Adrenal gland (tissue), 12 donors: ENCODE measurements around the gene SZT2. TPM values are rescaled to one million over a fixed set of nuclear protein-coding genes. Genes with fewer than 3 reads are reported as not detected.
"Not testable (repeated sequence)": the region's sequence is repeated elsewhere in the genome, so short reads cannot be mapped to it uniquely, and the experiment has no call there.

ENCODE experiments used
- DNase-seq, 7 donors: peaks; one replicate each; pipeline ENCODE4 v3.0.0-alpha.2; 2019 to 2020
- H3K27ac ChIP-seq, 5 donors: fragments of 200-600 bp; sonication (generic) in 4 of 5; 1 replicate in 3 of 5; 2 replicates in 2 of 5; pipeline versions ENCODE4 v1.5.1 to v1.8.0; 2016 to 2020; ENCODE audit warnings: mild to moderate bottlenecking in 1 of 5
- H3K27me3 ChIP-seq: fragments of 200-600 bp; 2 replicates; pipeline ENCODE4 v1.8.0; 2021
- H3K36me3 ChIP-seq, 2 donors: fragments of 200-600 bp; replicated peaks in 1 of 2; 1 replicate in 1 of 2; 2 replicates in 1 of 2; pipeline versions ENCODE4 v1.5.1 to v1.8.0; 2018 to 2022
- H3K4me1 ChIP-seq, 2 donors: fragments of 200-600 bp; replicated peaks in 1 of 2; 1 replicate in 1 of 2; 2 replicates in 1 of 2; pipeline versions ENCODE4 v1.5.1 to v1.8.0; 2018 to 2021
- H3K4me3 ChIP-seq, 4 donors: fragments of 200-600 bp; sonication (generic) in 3 of 4; one replicate each; pipeline ENCODE4 v1.5.1; 2016 to 2018
- H3K9me3 ChIP-seq, 3 donors: fragments of 200-600 bp; sonication (generic) in 1 of 3; replicated peaks in 1 of 3; 1 replicate in 2 of 3; 2 replicates in 1 of 3; pipeline versions ENCODE4 v1.5.1 to v1.8.0; 2016 to 2021
- CTCF ChIP-seq, 6 experiments: fragments of 450-650 bp in 4 of 6; fragments of 200-600 bp in 2 of 6; sonication (generic) in 1 of 6; IDR thresholded peaks; 1 replicate in 5 of 6; 2 replicates in 1 of 6; pipeline versions ENCODE4 v1.5.1 to v1.8.0; 2016 to 2021; ENCODE audit warnings: antibody characterized with exemption in 6 of 6, mild to moderate bottlenecking in 2 of 6, moderate library complexity in 1 of 6
- POLR2A ChIP-seq, 2 donors: fragments of 450-650 bp; IDR thresholded peaks; one replicate each; pipeline ENCODE4 v1.6.1; 2017; ENCODE audit warnings: antibody characterized with exemption in 2 of 2, mild to moderate bottlenecking in 2 of 2, moderate library complexity in 1 of 2
- WGBS, 4 donors: extraction: QIAGEN DNeasy Blood & Tissue Kit in 2 of 4; methylation state at CpG; one replicate each; pipeline versions ENCODE4 v1.1.5 to v1.1.7; 2013 to 2017; 5-methylcytosine and 5-hydroxymethylcytosine counted together
- intact Hi-C, 2 donors: fragments of 100-400 bp; cut with DNase I; formaldehyde crosslinking; loops; one replicate each; pipeline versions ENCODE4 v1.14.1 to v1.15.0; 2022 to 2023
- polyA plus RNA-seq, 3 donors: library from polyadenylated mRNA; stranded (reverse); fragments of 200-250 nt in 2 of 3; fragments of 350-450 nt in 1 of 3; fragmentation: Illumina TruSeq in 1 of 3; extraction: RNeasy Lipid Tissue Mini Kit (QIAGEN cat#74804) in 1 of 3; gene quantifications; one replicate each; pipeline ENCODE4 v1.2.3, GENCODE V29; 2013 to 2014
- total RNA-seq, 9 donors: library from RNA; depleted of rRNA in 4 of 9; stranded (reverse); fragments of >200 nt in 4 of 9; fragments of 120-200 nt in 1 of 9; fragmentation: NEBNext Ultra II Directional in 1 of 9; extraction: Animal tissue kit (Norgen Biotek cat#: 25700) in 1 of 9; gene quantifications; one replicate each; pipeline versions ENCODE4 v1.1.0 to v1.2.4, GENCODE V29; 2013 to 2023
- donor health status: healthy with polysubstance abuse.
- donor health status: Bipolar disorder and iron deficiency.
- donor health status: DM: yes; HTN: yes; CAD: no.
- donor health status: DM: no; HTN: no; CAD: no.
- donor health status: DM: no; HTN: no; CAD: no.
- donor health status: DM: yes; HTN: yes; CAD: no.

The SZT2 gene
- total and polyA plus RNA-seq, 12 donors: 12.2 to 106 (median 34.7) TPM

GRCh38 chr1:43410571-43410970, 20.9 kb downstream of the SZT2 start:
- Histone ChIP-seq H3K27me3 (no peaks in the 10 kb centered on the region), H3K9me3 (no peaks in the 10 kb centered on the region), H3K4me3 (no peak overlapping the region), H3K4me1 (peaks cover 1 to 2% of the 10 kb centered on the region in 2 donors), H3K27ac (no peak overlapping the region), H3K36me3 (peaks cover 0 to 24% of the 10 kb centered on the region in 2 donors)
- WGBS, 4 donors: 75 to 99% (median 88%) methylated on average over 3 of the region's 3 CpGs
- no peak for DNase-seq
- intact Hi-C loops: loop anchor here in 1 of 2 donors (5.0 kb wide), 1 partner anchor 173 kb away; no protein-coding TSS in a partner anchor
- TF ChIP-seq CTCF (IDR thresholded peaks at IDR 0.05): no peak
- TF ChIP-seq POLR2A (IDR thresholded peaks at IDR 0.05): no peak

DNA sequence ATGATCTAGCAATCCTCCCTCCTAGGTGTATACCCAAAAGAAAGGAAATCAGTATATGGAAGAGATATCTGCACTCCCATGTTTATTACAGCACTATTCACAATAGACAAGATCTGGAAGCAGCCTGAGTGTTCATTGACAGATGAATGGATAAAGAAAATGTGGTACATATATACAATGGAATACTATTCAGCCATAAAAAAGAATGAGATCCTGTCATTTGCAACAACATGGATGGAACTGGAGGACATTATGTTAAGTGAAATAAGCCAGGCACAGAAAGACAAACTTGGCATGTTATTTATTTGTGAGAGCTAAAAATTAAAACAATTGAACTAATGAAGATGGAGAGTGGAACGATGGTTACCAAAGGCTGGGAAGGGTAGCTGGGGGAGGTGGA, 23.7 kb downstream of the SZT2 start:
- H3K27ac ChIP-seq, H3K27me3 ChIP-seq, DNase-seq, H3K9me3 ChIP-seq, H3K4me3 ChIP-seq, H3K4me1 ChIP-seq: not testable (repeated sequence)
- WGBS, 4 donors: 90 to 100% (median 97%) methylated on average over 1 of the region's 1 CpG
- peaks cover 0 to 30% of the 10 kb centered on the region in 2 donors for H3K36me3 ChIP-seq
- intact Hi-C loops: loop anchor here in 1 of 2 donors (5.0 kb wide), 1 partner anchor 176 kb away; no protein-coding TSS in a partner anchor

DNA sequence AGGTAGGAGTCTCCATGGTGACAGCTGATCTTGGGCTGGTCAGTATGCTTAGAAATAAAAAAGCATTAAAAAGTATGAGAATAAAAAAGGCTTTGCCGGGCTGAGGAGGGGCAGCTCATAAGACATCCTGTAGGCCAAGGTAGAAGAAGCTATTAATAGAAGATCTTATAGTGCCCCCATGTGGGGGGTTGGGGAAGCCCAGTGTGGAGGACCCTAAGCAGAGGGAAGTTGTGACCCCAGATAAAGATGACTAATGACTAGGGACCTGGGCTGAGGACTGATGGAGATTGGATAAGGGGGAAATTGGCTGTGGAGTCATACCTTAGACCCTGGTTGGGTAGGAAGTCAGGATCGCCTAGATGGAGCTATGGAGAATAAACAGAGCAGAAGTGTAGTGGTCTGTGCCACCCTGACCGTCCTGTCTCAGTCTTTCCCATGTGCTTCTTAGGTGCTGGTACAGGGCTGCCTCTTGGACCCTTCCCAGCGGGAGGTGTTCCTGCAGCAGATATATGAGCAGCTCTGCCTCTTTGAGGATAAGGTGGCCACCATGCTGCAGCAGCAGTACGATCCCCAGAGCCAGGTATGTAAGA, 25.0 kb downstream of the SZT2 start:
- DNase-seq: peak; percentile 49 to 78 (median 58)
- 69 to 87% (median 80%) methylated on average over 5 of the region's 5 CpGs for WGBS, 4 donors
- TF ChIP-seq POLR2A (IDR thresholded peaks at IDR 0.05): no peak
- peak; percentile 25 to 67 (median 64) for TF ChIP-seq CTCF (IDR thresholded peaks at IDR 0.05)
- H3K36me3 ChIP-seq: peaks cover 0 to 36% of the 10 kb centered on the region in 2 donors
- H3K4me1 ChIP-seq: no peaks in the 10 kb centered on the region
- intact Hi-C loops: loop anchor here (5.0 kb wide), 2 partner anchors 177 to 187 kb away; no protein-coding TSS in a partner anchor
- no peak overlapping the region for H3K27ac ChIP-seq
- no peaks in the 10 kb centered on the region for H3K9me3 ChIP-seq
- no peaks in the 10 kb centered on the region for H3K27me3 ChIP-seq
- H3K4me3 ChIP-seq: no peak overlapping the region

- 66 to 78% (median 71%) methylated on average over 4 to 5 of the region's 5 CpGs for WGBS, 4 donors
These were observed 26.2 kb downstream of the SZT2 start for GRCh38 chr1:43415901-43416300.

More at GRCh38 chr1:43415901-43416300, 26.2 kb downstream of the SZT2 start:
- no peak for DNase-seq
- no peaks in the 10 kb centered on the region for H3K4me1 ChIP-seq
- H3K27me3 ChIP-seq: no peaks in the 10 kb centered on the region
- no peak for TF ChIP-seq POLR2A (IDR thresholded peaks at IDR 0.05)
- TF ChIP-seq CTCF (IDR thresholded peaks at IDR 0.05): no peak
- no peak overlapping the region for H3K27ac ChIP-seq
- intact Hi-C loops: loop anchor here (5.0 kb wide), 1 partner anchor 189 kb away; no protein-coding TSS in a partner anchor
- peaks cover 0 to 48% of the 10 kb centered on the region in 2 donors for H3K36me3 ChIP-seq
- no peaks in the 10 kb centered on the region for H3K9me3 ChIP-seq
- no peak overlapping the region for H3K4me3 ChIP-seq
